ENCODE results near the gene UGT2A1.

Gene UGT2A1

GRCh38 chr4:69584135-69584534 is 68.9 kb downstream of the UGT2A1 start:
- no peak for DNase-seq

- no peak for DNase-seq
Observed at GRCh38 chr4:69583543-69583942, 69.5 kb downstream of the UGT2A1 start.

GRCh38 chr4:69577245-69577644 is 75.8 kb downstream of the UGT2A1 start:
- no peak for DNase-seq

GRCh38 chr4:69576251-69576877 is 76.7 kb downstream of the UGT2A1 start:
- DNase-seq: no peak

GRCh38 chr4:69568787-69569186 is 84.3 kb downstream of the UGT2A1 start:
- no peak for DNase-seq

GRCh38 chr4:69563424-69563823 is 89.6 kb downstream of the UGT2A1 start:
- DNase-seq: no peak

- no peak for DNase-seq
Observed at GRCh38 chr4:69549651-69550050, 103.4 kb downstream of the UGT2A1 start.

- DNase-seq: no peak
Observed at GRCh38 chr4:69546134-69546765, 106.8 kb downstream of the UGT2A1 start.

All from GF-D8 (cell line).